HG02981 (cell line): ENCODE measurements around the gene ZNG1B.
"Not testable (repeated sequence)": the region's sequence is repeated elsewhere in the genome, so short reads cannot be mapped to it uniquely, and the experiment has no call there.

Experiments used
- ATAC-seq: cut with Tn5 transposase; IDR thresholded peaks from one replicate; pipeline ENCODE4 v1.9.1; 2021; ENCODE audit warnings: mild to moderate bottlenecking, moderate library complexity; ENCODE audit not compliant: unreplicated experiment

The ZNG1B gene

GRCh38 chr2:113437508-113438465 is at the start of gene ZNG1B:
ZNG1B (plus strand) TSS chr2:113437691; CDS start chr2:113437869, 178 bp downstream.
- ATAC-seq: not testable (repeated sequence)

GRCh38 chr2:113390124-113390849 is 47.2 kb upstream of the ZNG1B start:
- peak; percentile 81 for ATAC-seq

DNA sequence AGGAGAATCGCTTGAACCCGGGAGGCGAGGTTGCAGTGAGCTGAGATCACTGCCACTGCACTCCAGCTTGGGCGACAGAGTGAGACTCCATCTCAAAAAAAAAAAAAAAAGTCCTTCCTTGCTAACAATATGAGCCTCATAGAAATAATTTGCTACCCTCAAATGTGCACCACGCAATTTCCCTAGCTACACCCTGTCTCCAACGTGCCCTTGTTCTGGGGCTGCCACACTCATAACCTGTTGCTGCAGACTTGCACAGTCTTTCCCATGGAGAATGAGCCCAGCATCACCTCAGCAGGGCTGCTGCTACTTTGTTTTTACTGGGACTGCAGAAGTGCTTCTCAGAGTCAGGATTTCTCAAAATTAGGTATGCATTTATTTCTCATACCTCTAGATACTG is 46.4 kb upstream of the ZNG1B start:
- ATAC-seq: no peak

DNA sequence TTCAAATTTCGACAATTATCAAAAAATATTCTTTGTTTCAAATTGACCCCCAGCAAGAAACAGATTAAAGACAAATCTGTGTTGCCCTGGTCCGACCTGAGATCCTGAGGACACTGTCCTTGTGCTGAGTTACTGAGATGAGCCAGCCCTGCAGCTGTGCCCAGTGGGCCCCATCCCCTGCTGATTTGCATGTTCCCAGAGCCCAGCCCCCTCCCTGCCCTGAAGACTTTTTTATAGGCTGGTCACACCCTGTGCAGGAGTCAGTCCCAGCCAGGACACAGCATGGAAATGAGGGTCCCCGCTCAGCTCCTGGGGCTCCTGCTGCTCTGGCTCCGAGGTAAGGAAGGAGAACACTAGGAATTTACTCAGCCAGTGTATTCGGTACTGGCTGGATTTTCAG is 31.4 kb upstream of the ZNG1B start:
- no peak for ATAC-seq

- ATAC-seq: no peak
Measured at GRCh38 chr2:113407446-113408099, 29.9 kb upstream of the ZNG1B start.

- ATAC-seq: not testable (repeated sequence)
Measured at GRCh38 chr2:113411725-113412352, 25.7 kb upstream of the ZNG1B start.

GRCh38 chr2:113412774-113413173 is 24.7 kb upstream of the ZNG1B start:
- ATAC-seq: not testable (repeated sequence)

DNA sequence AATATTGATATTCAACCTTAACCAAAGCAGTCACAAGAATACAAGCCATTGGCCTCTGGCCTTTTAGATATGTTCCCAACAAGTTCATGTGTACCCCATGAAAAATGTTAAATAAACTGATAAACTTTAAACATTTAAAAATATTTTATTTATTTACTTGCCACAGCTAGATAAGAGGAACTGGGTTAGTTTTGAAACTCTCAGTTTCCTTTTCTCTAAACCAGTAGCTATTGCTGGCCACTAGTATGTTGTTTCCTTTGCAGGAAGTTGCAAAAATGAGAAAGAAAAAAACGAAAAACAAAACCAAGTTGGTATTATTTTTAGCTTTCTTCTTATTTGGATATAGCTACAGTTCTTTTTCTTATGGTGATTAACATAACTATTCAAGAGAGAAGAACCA is 5.7 kb upstream of the ZNG1B start:
- ATAC-seq: not testable (repeated sequence)

GRCh38 chr2:113433468-113433867 is 4.0 kb upstream of the ZNG1B start:
- ATAC-seq: not testable (repeated sequence)

DNA sequence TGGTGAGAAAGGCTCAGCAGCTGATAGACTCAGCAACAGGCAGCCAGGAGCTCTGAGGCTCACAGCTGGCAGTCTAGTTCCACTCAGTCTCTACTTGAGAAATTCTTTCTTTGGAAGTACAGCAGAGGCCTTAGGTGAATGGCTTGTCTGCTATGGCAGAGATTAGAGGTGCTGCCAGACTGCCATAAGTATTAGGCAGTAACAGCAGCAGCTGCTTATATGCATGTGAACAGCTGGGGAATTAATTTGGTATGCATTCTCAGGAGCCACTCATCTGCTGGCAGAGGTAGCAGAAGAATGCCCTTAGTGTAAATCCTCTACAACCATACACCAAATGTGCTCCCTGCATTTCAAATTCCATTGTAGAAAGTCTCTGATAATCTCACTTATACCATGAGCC is 28.3 kb downstream of the ZNG1B start:
- not testable (repeated sequence) for ATAC-seq

GRCh38 chr2:113476688-113477368 is 39.3 kb downstream of the ZNG1B start:
- ATAC-seq: not testable (repeated sequence)

DNA sequence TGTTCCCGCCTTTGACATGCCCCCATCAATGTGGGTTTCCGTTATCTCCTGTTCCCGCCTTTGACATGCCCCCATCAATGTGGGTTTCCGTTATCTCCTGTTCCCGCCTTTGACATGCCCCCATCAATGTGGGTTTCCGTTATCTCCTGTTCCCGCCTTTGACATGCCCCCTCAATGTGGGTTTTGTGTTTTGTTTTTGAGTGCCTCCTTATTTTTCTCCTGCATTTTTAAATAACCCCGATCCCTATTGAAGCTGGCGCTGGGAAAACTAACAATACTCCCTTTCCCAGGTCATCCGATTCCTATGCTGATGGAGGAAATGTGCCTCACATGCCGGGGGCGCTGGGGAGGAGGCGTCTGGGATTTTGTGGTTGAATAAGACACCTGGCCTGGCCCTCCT is 59.0 kb downstream of the ZNG1B start:
- ATAC-seq: not testable (repeated sequence)

GRCh38 chr2:113498365-113498764 is 60.9 kb downstream of the ZNG1B start, which contains the start of gene FOXD4L1:
FOXD4L1 (plus strand) TSS chr2:113498665; CDS start chr2:113499257, 592 bp downstream.
- not testable (repeated sequence) for ATAC-seq

DNA sequence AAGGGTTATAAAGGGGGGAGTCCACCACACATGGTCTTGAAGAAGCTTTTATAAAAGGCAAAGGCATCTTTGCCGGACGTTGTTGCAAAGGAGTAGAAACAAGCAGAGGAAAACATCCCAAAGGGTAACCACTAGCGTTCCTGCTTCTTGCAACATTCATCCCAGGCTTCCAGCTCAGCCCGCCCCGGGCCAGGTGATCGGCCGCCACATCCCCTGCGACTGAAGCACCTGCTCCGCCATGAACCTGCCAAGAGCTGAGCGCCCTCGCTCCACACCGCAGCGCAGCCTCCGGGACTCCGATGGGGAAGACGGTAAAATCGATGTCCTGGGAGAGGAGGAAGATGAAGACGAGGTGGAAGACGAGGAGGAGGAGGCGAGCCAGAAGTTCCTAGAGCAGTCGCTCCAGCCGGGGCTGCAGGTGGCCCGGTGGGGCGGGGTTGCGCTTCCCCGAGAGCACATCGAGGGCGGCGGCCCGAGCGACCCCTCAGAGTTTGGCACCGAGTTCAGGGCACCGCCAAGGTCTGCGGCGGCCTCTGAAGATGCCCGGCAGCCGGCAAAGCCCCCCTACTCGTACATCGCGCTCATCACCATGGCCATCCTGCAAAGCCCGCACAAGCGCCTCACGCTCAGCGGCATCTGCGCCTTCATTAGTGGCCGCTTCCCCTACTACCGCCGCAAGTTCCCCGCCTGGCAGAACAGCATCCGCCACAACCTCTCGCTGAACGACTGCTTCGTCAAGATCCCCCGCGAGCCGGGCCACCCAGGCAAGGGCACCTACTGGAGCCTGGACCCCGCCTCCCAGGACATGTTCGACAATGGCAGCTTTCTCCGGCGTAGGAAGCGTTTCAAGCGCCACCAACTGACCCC is 61.8 kb downstream of the ZNG1B start:
- not testable (repeated sequence) for ATAC-seq

DNA sequence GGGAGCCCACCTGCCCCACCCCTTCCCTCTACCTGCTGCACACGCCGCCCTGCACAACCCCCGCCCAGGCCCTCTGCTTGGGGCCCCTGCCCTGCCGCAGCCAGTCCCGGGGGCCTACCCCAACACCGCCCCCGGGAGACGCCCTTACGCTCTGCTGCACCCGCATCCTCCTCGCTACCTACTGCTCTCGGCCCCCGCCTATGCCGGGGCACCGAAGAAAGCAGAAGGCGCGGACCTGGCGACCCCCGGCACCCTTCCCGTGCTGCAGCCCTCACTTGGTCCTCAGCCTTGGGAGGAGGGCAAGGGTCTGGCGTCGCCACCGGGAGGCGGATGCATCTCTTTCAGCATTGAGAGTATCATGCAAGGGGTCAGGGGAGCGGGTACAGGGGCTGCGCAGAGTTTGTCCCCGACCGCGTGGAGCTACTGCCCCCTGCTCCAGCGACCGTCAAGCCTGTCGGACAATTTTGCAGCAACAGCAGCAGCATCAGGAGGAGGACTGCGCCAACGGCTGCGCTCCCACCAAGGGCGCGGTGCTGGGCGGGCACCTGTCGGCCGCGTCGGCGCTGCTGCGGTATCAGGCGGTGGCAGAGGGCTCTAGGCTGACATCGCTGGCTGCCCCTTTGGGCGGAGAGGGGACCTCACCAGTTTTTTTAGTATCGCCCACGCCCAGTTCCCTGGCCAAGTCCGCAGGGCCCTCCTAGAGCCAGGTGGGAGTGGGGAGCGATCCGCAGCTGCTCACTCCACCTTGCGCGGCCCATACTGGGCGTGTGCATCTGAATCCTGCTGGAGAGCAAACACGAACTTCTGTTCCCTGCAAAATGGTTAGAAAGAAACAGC is 62.6 kb downstream of the ZNG1B start:
- ATAC-seq: not testable (repeated sequence)

- not testable (repeated sequence) for ATAC-seq
Measured at GRCh38 chr2:113500723-113501038, 63.2 kb downstream of the ZNG1B start.

GRCh38 chr2:113502216-113503093 is 65.0 kb downstream of the ZNG1B start:
- not testable (repeated sequence) for ATAC-seq
